Endothelial cell of umbilical vein (primary cell): Measurements from ENCODE around the gene SOX14. TPM values are rescaled to one million over a fixed set of nuclear protein-coding genes. Genes with fewer than 3 reads are reported as not detected.

Source experiments
- BruUV-seq: library from RNA; stranded (reverse); fragments of 400-500 nt; replicated peaks from 2 replicates; lab custom pipeline; 2021; lab: Mats Ljungman, UMichigan
- CTCF ChIA-PET: fragments of 300-600, 350-600 bp; sonication (Branson Sonifier 250); formaldehyde crosslinking; loops from one replicate; lab custom pipeline; 2021; ENCODE audit warnings: antibody characterized with exemption, inconsistent platforms; lab: Charles Lee
- POLR2A ChIA-PET: fragments of 300-600, 350-600 bp; sonication (Branson Sonifier 250); formaldehyde crosslinking; loops from one replicate; lab custom pipeline; 2021; ENCODE audit warnings: antibody characterized with exemption, inconsistent platforms; lab: Charles Lee
- DNase-seq: peaks from one replicate; pipeline ENCODE4 v3.0.0-alpha.2; 2011; ENCODE audit warnings: low read depth, low spot score
- FAIRE-seq: peaks from 2 replicates; lab custom pipeline; 2011; peaks lifted over from hg19 to GRCh38; lab: Jason Lieb, UNC
- H2AFZ ChIP-seq: 2 replicates; pipeline ENCODE4 v1.6.0; 2012; ENCODE audit warnings: low read depth, low read length, control low read depth, inconsistent platforms
- H3K27ac ChIP-seq: 2 replicates; pipeline ENCODE4 v1.5.1; 2011; ENCODE audit warnings: low read depth, mild to moderate bottlenecking, control low read depth, low read length, moderate library complexity; ENCODE audit not compliant: insufficient read depth
- H3K27me3 ChIP-seq, 2 experiments: 2 replicates each; pipeline versions ENCODE4 v1.6.0 to v1.6.1; 2011; ENCODE audit warnings: low read length in 2 of 2, mixed read lengths in 1 of 2; ENCODE audit not compliant: control insufficient read depth in 2 of 2, insufficient read depth in 2 of 2
- H3K36me3 ChIP-seq, 2 experiments: 2 replicates in 1 of 2; 3 replicates in 1 of 2; pipeline ENCODE4 v1.5.1; 2011; ENCODE audit warnings: low read length in 2 of 2, mild to moderate bottlenecking in 1 of 2, moderate library complexity in 1 of 2; ENCODE audit not compliant: control insufficient read depth in 2 of 2, insufficient read depth in 2 of 2; ENCODE audit errors: extremely low read depth in 1 of 2
- H3K4me1 ChIP-seq: 3 replicates; pipeline ENCODE4 v1.5.1; 2011; ENCODE audit warnings: mild to moderate bottlenecking, low read length; ENCODE audit not compliant: control insufficient read depth, insufficient read depth; ENCODE audit errors: extremely low read depth
- H3K4me2 ChIP-seq: 2 replicates; pipeline ENCODE4 v1.6.1; 2011; ENCODE audit warnings: low read length, control low read depth, mixed read lengths; ENCODE audit not compliant: insufficient read depth
- H3K4me3 ChIP-seq, 3 experiments: fragments of 200-600 bp in 1 of 3; sonication (generic), shearing (Covaris generic) in 1 of 3; replicated peaks in 1 of 3; 2 replicates each; pipeline ENCODE4 v1.5.1; 2011 to 2016; ENCODE audit warnings: control low read depth in 3 of 3, low read length in 3 of 3, mild to moderate bottlenecking in 2 of 3, inconsistent platforms in 1 of 3, low read depth in 1 of 3, moderate library complexity in 1 of 3; ENCODE audit not compliant: insufficient read depth in 1 of 3
- H3K79me2 ChIP-seq: 2 replicates; pipeline ENCODE4 v1.6.0; 2012; ENCODE audit warnings: low read length, inconsistent platforms; ENCODE audit not compliant: control insufficient read depth, insufficient read depth
- H3K9ac ChIP-seq: replicated peaks from 2 replicates; pipeline ENCODE3; 2011; ENCODE audit warnings: low read length, control low read depth; ENCODE audit not compliant: insufficient read depth; ENCODE audit errors: extremely low read depth
- H3K9me1 ChIP-seq: replicated peaks from 3 replicates; pipeline ENCODE4 v1.6.0; 2011; ENCODE audit warnings: mild to moderate bottlenecking, low read length; ENCODE audit not compliant: control insufficient read depth, insufficient read depth; ENCODE audit errors: extremely low read depth
- H3K9me3 ChIP-seq: replicated peaks from 2 replicates; pipeline ENCODE4 v1.5.1; 2012; ENCODE audit warnings: low read length, inconsistent platforms; ENCODE audit not compliant: control insufficient read depth, insufficient read depth
- H4K20me1 ChIP-seq: replicated peaks from 2 replicates; pipeline ENCODE3; 2011; ENCODE audit warnings: mild to moderate bottlenecking, low read length; ENCODE audit not compliant: control insufficient read depth, insufficient read depth; ENCODE audit errors: extremely low read depth
- CTCF ChIP-seq, 2 donors: IDR thresholded peaks; 1 replicate in 1 of 2; 2 replicates in 1 of 2; pipeline ENCODE4 v1.5.1; 2011; ENCODE audit warnings: low read length in 2 of 2, mild to moderate bottlenecking in 2 of 2, moderate library complexity in 2 of 2, control low read depth in 1 of 2, inconsistent platforms in 1 of 2, low read depth in 1 of 2; ENCODE audit not compliant: insufficient read depth in 1 of 2; ENCODE audit errors: extremely low read depth in 1 of 2
- FOS ChIP-seq: IDR thresholded peaks from 2 replicates; pipeline ENCODE4 v1.6.1; 2011; ENCODE audit warnings: mild to moderate bottlenecking, low read length, moderate library complexity, borderline replicate concordance; ENCODE audit not compliant: insufficient read depth
- GATA2 ChIP-seq: IDR thresholded peaks from 2 replicates; pipeline ENCODE4 v1.7.0; 2011; ENCODE audit warnings: low read depth, mild to moderate bottlenecking, moderate library complexity, mixed read lengths, low read length; ENCODE audit not compliant: insufficient read length, insufficient read depth
- MYC ChIP-seq: IDR thresholded peaks from one replicate; pipeline ENCODE4 v1.6.1; 2011; ENCODE audit warnings: mild to moderate bottlenecking, low read depth, low read length
- dilution Hi-C: fragments of 300-500 bp; cut with MboI; formaldehyde crosslinking; loops from one replicate; pipeline ENCODE4 v1.15.0; 2019; ENCODE audit warnings: low sequenced_read_pairs; ENCODE audit not compliant: extremely low pct_ligation_motif_present
- intact Hi-C: fragments of 100-400 bp; cut with micrococcal nuclease; formaldehyde crosslinking; loops from one replicate; pipeline ENCODE4 v1.10.0; 2022
- polyA plus RNA-seq, 4 experiments: library from polyadenylated mRNA; depleted of rRNA in 3 of 4; stranded (reverse) in 3 of 4; unstranded in 1 of 4; fragments of >200 nt; gene quantifications; 2 replicates each; pipeline versions ENCODE4 v1.2.1 to v1.2.3, GENCODE V29; 2011 to 2012; ENCODE audit warnings: missing spikeins in 1 of 4
- total RNA-seq: library from RNA; stranded (reverse); gene quantifications from 2 replicates; pipeline ENCODE4 v1.2.3, GENCODE V29; 2021
- TF ChIP-seq, protein P1 (sequence below): IDR thresholded peaks from 2 replicates; pipeline ENCODE4 v1.6.1; 2011; ENCODE audit not compliant: insufficient read depth, insufficient read length

The SOX14 gene
- total and polyA plus RNA-seq, 2 donors (not counting 3 experiments of a cell fraction or from before 2014, with no cell fraction given): not detected

DNA sequence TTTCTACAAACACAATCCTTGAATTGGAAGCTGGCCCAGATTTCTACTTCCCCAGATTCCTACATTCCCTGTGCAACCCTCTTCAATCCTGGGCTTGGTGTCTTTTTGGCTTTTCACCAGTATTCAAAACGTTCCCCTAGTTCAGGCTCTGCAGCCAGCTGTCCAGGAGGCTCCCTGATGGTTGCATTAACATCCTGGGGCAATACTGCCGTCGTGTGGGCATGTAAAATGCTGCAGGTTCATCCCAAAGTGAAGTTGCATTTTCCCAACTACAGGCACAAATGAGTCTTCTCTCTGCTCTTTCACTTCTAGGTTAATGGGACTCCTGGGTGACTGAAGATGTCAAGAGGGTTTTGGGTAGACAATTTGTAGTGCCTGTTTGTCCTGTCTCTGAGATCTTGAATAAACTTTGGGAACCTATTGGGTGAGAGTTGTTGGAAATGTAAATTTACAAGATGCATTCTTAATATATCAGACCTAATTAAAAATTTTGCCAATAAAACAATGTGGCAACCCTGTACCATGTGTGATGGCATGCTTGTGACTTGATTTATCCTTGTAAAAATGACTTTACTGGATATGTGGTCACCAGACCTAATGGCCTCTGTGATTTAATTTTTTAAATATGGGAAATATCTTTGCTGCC lies 28.6 kb downstream of the SOX14 start:
- ChIA-PET CTCF (no interaction called here), POLR2A (no interaction called here)
- TF ChIP-seq GATA2 (no peak), MYC (no peak), FOS (no peak), CTCF (IDR thresholded peaks at IDR 0.05; ENCODE audit: extremely low read depth in 1 of 2, insufficient read depth in 1 of 2, low read depth in 1 of 2, low read length in 2 of 2) (peak; percentile 19 to 45)
- TF ChIP-seq, protein P1, sequence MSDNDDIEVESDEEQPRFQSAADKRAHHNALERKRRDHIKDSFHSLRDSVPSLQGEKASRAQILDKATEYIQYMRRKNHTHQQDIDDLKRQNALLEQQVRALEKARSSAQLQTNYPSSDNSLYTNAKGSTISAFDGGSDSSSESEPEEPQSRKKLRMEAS: no peak
- Histone ChIP-seq H3K4me2 (no peak overlapping the region), H3K4me1 (no peaks in the 10 kb centered on the region), H3K27me3 (no peaks in the 10 kb centered on the region), H4K20me1 (no peaks in the 10 kb centered on the region), H3K36me3 (no peaks in the 10 kb centered on the region), H3K79me2 (no peaks in the 10 kb centered on the region), H3K4me3 (no peak overlapping the region), H3K9me1 (no peaks in the 10 kb centered on the region), H3K9ac (no peak overlapping the region), H3K27ac (no peak overlapping the region), H3K9me3 (no peaks in the 10 kb centered on the region), H2AFZ (no peak overlapping the region)
- no TSS peak for BruUV-seq
- dilution Hi-C loops: no loop called here
- no peak for DNase-seq
- no peak for FAIRE-seq
- intact Hi-C loops: loop anchor here (2.0 to 5.0 kb wide), 2 partner anchors 682 to 760 kb away; no protein-coding TSS in a partner anchor
